Panc1 (cell line): ENCODE results near the gene IL36RN. TPM values are rescaled to one million over a fixed set of nuclear protein-coding genes. Genes with fewer than 3 reads are reported as not detected.

Experiments used
- ATAC-seq: fragments of 200-7000 bp; cut with Tn5 transposase; 2 replicates; pipeline ENCODE4 v1.9.1; 2020; ENCODE audit warnings: mild to moderate bottlenecking, moderate library complexity
- BruUV-seq: library from RNA; stranded (reverse); fragments of 400-500 nt; replicated peaks from 2 replicates; lab custom pipeline; 2021; lab: Mats Ljungman, UMichigan
- CTCF ChIA-PET: fragments of 300-600 bp; sonication (Branson Sonifier 250); formaldehyde crosslinking; loops from one replicate; lab custom pipeline; 2022; ENCODE audit warnings: antibody characterized with exemption; lab: Charles Lee
- POLR2A ChIA-PET: fragments of 300-600 bp; sonication (Branson Sonifier 250); formaldehyde crosslinking; loops from one replicate; lab custom pipeline; 2022; ENCODE audit warnings: antibody characterized with exemption; lab: Charles Lee
- DNase-seq: peaks from one replicate; pipeline ENCODE4 v3.0.0-alpha.2; 2010; ENCODE audit warnings: low read depth, low spot score
- H3K27ac ChIP-seq: 2 replicates; pipeline ENCODE4 v1.5.1; 2011; ENCODE audit warnings: mild to moderate bottlenecking, low read length, inconsistent platforms
- H3K27me3 ChIP-seq: fragments of 200-500 bp; sonication (Bioruptor generic); 2 replicates; pipeline ENCODE4 v1.6.0; 2014; ENCODE audit warnings: low read length, inconsistent platforms; ENCODE audit not compliant: control insufficient read depth, insufficient read depth
- H3K36me3 ChIP-seq: fragments of 200-500 bp; sonication (Bioruptor generic); 2 replicates; pipeline ENCODE4 v1.5.1; 2014; ENCODE audit warnings: inconsistent platforms, mild to moderate bottlenecking, low read length, moderate library complexity; ENCODE audit not compliant: control insufficient read depth, insufficient read depth
- H3K4me1 ChIP-seq: 2 replicates; pipeline ENCODE4 v1.5.1; 2011; ENCODE audit warnings: inconsistent platforms, mild to moderate bottlenecking, low read length, moderate library complexity; ENCODE audit not compliant: control insufficient read depth, insufficient read depth
- H3K4me3 ChIP-seq, 2 experiments: 2 replicates each; pipeline ENCODE4 v1.5.1; 2011 to 2012; ENCODE audit warnings: low read depth in 2 of 2, low read length in 2 of 2, mild to moderate bottlenecking in 2 of 2, inconsistent platforms in 1 of 2, moderate library complexity in 1 of 2
- H3K9me3 ChIP-seq: fragments of 200-500 bp; sonication (Bioruptor generic); 2 replicates; pipeline ENCODE4 v1.5.1; 2014; ENCODE audit warnings: low read depth, mild to moderate bottlenecking, inconsistent platforms, low read length, moderate library complexity; ENCODE audit not compliant: control insufficient read depth, insufficient read depth
- CTCF ChIP-seq: fragments of 450-650 bp; IDR thresholded peaks from 2 replicates; pipeline ENCODE4 v1.5.1; 2017; ENCODE audit warnings: mild to moderate bottlenecking
- POLR2AphosphoS5 ChIP-seq: IDR thresholded peaks from 2 replicates; pipeline ENCODE4 v1.6.1; 2012; ENCODE audit warnings: mild to moderate bottlenecking, low read depth, low read length, moderate library complexity
- REST ChIP-seq, 2 experiments: IDR thresholded peaks; 2 replicates each; pipeline ENCODE4 v1.6.1; 2011 to 2012; ENCODE audit warnings: low read depth in 2 of 2, control low read depth in 1 of 2, low read length in 1 of 2, mild to moderate bottlenecking in 1 of 2, moderate library complexity in 1 of 2; ENCODE audit not compliant: insufficient read depth in 1 of 2
- SIN3A ChIP-seq: IDR thresholded peaks from 2 replicates; pipeline ENCODE4 v1.6.1; 2012; ENCODE audit warnings: low read depth, mild to moderate bottlenecking, low read length, moderate library complexity, borderline replicate concordance; ENCODE audit not compliant: insufficient read depth
- TCF7L2 ChIP-seq: IDR thresholded peaks from 2 replicates; pipeline ENCODE4 v1.6.1; 2011; ENCODE audit warnings: mild to moderate bottlenecking, low read depth, low read length, inconsistent platforms
- in situ Hi-C: cut with HindIII; loops from 2 replicates; pipeline ENCODE4 v1.10.0; 2016; ENCODE audit warnings: low sequenced_read_pairs, low pct_unique_long_range_greater_than_20kb
- intact Hi-C: fragments of 100-400 bp; cut with micrococcal nuclease; formaldehyde crosslinking; loops from one replicate; pipeline ENCODE4 v1.10.0; 2022; ENCODE audit not compliant: unreplicated experiment
- total RNA-seq: library from RNA; stranded (reverse); gene quantifications from one replicate; pipeline ENCODE4 v1.2.1, GENCODE V29; 2021; ENCODE audit not compliant: unreplicated experiment

The IL36RN gene
- total RNA-seq, 1 experiment from 2014 or later: not detected

- Histone ChIP-seq H3K27ac (no peak overlapping the region), H3K4me1 (no peaks in the 10 kb centered on the region), H3K27me3 (peaks cover 6% of the 10 kb centered on the region; the same call in 1 of the 2 replicates), H3K4me3 (no peak overlapping the region), H3K36me3 (no peaks in the 10 kb centered on the region), H3K9me3 (no peaks in the 10 kb centered on the region)
- TF ChIP-seq TCF7L2: no peak
- no peak for ATAC-seq
- in situ Hi-C loops (no loop called here), intact Hi-C loops (no loop called here)
- CTCF ChIA-PET: no interaction called here
- DNase-seq: no peak
- no TSS peak for BruUV-seq
- POLR2A ChIA-PET: interaction anchor here (0.5 kb wide), 1 partner anchor 15 kb away, joined by 5 read pairs; no protein-coding TSS in a partner anchor
Measured at GRCh38 chr2:113102133-113102532, 43.1 kb downstream of the IL36RN start.

DNA sequence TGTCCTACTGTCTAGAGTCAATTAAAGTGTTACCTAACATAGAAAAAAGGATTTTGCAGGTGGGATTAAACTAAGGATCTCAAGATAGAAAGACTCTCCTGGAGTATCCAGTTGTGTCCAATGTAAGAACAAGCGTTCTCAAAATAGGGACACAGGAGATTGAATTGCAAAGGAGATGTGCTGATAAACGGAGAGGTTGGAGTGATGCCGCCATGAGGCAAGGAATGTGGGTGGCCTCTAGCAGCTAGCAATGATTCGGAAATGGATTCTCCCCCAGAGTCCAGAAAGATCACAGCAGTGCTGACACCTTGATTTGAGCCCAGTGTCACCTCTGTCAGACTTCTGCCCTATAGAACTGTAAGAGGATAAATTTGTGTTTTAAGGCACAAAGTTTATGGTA, 44.3 kb downstream of the IL36RN start:
- BruUV-seq: no TSS peak

More for the DNA sequence above, 44.3 kb downstream of the IL36RN start:
- Histone ChIP-seq H3K9me3 (no peaks in the 10 kb centered on the region), H3K27me3 (peaks cover 6% of the 10 kb centered on the region; the same call in 1 of the 2 replicates), H3K4me1 (no peaks in the 10 kb centered on the region), H3K4me3 (no peak overlapping the region), H3K27ac (no peak overlapping the region), H3K36me3 (no peaks in the 10 kb centered on the region)
- CTCF ChIA-PET: no interaction called here
- intact Hi-C loops (no loop called here), in situ Hi-C loops (no loop called here)
- ATAC-seq: no peak
- no peak for DNase-seq
- TF ChIP-seq CTCF (no peak), POLR2AphosphoS5 (no peak), SIN3A (no peak), TCF7L2 (no peak), REST (IDR thresholded peaks at IDR 0.05; ENCODE audit: insufficient read depth in 1 of 2, low read depth in 2 of 2, low read length in 1 of 2) (no peak)
- POLR2A ChIA-PET: no interaction called here
